HG03139 (cell line): ENCODE results near the gene ARL8B.

ENCODE experiments used
- ATAC-seq: cut with Tn5 transposase; IDR thresholded peaks from one replicate; pipeline ENCODE4 v1.9.1; 2021; ENCODE audit not compliant: unreplicated experiment

The ARL8B gene

DNA sequence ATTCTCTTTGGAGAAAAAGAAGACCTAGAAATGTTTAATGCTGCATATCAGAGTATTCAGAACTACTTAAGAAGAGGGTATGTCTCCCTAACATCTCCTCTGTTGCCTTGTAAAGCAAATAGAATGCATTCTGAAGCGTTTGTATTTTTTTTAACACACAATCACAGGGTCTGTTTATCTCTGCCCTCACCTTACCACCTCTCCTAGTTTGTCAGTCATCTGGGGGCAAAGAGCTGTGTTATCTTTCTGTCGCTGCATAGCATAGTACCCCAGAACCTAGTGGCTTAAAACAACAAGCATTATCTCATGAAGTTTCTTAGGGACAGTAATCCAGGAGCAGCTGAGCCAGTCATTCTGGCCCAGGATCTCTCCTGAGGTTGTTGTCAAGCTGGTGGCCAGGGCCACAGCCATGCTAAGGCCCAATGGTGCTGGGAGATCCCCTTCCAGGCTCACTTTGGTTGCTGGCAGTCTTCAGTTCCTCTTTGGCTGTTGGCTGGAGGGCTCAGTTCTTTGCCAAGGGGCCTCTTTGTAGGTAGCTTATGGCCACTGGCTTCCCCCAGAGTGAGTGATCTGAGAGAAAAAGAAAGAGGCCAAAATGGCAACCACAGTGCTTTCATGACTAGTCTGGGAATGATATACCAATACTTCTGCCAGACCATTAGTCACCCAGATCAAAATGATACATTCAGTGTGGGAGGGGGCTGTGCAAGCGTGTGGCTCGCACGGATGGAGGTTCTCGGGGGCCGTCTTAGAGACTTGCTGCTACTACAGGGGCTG, 83.3 kb downstream of the ARL8B start:
- ATAC-seq: peak; percentile 97

DNA sequence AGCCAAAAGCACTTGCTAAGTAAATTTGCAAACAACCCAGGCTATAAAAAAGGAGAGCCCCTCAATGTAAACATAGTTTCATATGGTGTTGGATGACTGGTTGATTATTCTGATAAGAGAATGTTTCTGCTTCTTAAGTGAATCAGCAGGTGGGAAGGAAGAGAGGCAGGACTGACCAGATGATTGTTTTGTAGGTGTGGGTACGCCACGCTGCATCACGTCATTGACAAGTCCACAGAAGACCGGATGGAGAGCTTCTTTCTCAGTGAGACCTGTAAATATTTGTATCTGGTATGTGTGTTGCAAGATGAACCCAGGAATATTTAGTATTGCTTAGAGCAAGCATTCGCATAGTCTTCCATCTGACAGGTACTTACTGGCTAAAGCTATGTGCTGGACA, 88.8 kb downstream of the ARL8B start:
- no peak for ATAC-seq

DNA sequence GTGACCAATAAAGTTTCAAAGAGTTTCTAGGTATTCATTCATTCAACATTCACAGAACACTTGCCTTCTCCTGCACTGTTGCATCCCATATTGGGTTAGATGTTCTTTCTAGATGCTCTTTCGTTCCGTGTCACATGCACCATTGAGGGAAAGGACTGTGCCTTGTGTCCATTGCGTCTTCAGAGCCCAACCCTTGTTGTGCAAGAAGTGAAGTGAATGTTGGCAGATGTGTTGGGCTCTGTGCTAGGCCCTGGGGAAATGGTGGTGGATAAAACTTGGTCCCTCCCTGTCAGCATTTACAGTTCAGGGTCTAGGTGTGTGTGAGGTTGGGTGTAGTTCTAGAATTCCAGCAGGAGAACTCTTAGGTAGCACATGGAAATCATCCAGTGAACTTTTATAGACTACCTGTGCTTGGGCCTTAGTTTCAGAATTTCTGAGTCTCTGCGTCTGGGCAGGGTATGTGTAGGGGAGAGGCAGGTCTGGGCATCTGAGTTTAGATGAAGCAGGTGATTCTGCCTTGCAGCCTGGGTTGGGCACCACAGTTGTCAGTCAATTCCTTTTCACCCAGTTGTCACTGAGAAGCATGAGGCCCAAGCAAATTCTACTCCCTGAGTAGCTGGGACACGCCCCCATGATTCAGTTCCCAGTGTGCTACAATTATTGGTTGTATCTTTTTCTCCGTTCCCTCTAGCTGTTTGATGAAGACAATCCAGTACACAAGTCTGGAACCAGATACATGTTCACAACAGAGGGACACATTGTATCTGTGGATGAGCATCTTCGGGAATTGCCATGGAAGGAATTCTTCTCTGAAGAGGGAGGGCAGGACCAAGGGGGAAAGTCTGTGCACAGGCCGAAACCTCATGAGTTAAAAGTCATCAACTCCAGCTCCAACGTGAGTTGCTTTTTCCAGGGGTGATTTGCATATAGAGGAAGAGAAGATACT, 90.8 kb downstream of the ARL8B start:
- no peak for ATAC-seq

DNA sequence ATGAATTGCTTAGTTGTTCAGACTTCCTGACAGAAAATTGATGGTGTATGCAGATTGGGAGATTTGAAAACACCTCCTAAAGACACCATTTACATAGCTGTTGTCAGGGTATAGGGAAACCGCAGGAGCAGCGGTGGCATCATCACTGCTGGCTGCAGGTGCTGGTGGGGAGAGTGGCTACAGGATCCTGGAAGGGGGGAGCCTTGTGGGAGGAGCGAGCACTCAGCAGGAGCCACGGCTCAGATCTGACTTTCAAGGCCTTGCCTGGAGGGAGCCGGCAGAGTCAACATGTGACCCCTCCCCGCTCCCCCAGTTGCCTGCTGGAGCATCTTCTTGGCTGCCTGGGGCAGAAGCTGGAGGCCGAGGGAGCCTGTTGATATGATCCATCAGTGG, 91.5 kb downstream of the ARL8B start:
- ATAC-seq: no peak

DNA sequence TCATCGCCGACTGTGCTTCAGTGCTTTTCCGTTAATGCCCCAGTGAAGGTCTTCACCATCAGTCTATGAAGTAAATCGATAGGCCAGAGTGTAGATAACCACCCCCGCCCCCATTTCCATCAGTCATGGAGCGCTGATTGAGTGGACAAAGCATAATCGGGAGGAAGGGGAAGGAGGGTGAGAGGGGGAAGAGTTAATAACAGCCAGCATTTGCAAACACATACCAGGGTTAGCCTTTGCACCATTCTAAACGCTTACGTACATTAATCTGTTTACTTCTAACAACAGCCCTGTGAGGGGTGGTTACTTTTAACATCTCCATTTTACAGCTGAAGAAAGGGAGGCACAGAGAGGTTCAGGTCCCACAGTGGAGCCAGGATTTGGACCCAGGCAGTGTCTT, 92.3 kb downstream of the ARL8B start:
- ATAC-seq: no peak

DNA sequence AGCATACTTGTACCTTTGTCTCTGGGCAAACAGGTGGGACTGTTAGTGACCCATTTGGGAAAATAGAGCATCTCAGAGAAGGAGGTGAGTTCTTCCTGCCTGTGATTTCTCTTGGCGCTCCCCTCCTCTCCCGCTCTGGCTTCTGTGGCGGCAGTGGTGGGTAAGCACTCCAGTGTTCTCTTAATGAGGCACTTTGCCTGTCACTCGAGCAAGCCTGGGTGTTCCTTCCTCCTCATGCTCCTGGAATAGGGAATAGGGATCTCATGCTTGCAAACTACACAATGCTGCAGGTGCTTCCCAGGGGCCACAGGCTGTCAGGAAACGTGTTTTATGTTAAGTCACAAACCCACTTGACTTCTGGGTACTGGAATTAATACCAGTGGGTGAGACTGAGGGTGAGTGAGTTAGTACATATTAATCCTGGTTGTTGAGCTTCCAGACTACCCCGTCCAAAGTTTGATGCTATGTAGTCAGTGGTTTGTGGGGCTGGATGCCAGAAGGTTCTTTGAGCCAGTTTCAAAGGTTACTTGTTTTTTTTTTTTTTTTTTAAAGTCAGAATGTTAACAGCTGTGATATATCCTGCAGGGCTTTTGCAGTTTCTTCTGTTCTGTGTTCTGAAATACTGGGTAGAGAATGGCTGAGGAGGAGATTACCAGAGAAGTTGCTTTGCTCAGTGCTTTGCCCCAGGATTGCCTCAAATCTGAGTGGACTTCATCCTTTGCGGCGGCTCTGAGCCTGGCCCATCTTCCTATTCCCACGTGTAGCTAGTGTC, 95.9 kb downstream of the ARL8B start:
- ATAC-seq: no peak

DNA sequence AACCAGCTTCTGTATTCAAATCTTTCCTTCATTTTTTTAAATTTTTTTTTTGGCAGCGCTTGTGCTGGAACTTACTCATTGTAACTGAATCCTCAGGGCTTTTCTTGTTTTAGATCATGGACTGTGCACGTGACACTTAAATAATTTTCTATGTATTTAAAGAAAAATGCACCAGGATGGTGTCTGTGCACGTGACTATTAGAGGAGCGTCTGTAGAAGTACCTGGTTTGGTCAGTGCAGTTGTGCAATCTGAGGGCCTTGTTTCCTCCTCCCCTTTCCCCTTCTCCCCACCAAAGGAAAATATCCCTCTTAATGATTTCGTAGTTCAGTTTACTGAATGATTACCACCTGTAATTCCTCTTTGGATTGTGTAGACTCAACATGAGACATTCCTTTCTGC, 96.7 kb downstream of the ARL8B start:
- ATAC-seq: no peak

DNA sequence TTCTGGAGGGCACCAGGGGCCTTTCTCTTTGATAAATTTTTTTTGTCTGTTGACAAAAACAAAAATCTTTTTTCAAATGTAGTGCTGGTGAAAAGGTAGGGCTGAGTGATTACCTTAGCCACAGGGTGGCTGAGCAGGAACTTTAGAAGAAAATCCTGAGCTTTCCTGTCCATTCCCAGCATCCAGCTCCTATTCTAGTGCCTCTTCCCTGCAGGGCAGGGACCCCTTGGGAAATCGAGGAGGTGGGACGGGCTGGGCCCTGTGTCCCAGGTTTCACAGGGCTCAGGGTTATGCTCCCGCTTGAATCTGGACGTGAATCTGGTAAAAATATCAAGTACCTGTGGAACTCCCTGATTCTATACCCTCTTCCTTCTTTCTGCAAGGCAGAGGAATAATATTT, 97.1 kb downstream of the ARL8B start:
- no peak for ATAC-seq

DNA sequence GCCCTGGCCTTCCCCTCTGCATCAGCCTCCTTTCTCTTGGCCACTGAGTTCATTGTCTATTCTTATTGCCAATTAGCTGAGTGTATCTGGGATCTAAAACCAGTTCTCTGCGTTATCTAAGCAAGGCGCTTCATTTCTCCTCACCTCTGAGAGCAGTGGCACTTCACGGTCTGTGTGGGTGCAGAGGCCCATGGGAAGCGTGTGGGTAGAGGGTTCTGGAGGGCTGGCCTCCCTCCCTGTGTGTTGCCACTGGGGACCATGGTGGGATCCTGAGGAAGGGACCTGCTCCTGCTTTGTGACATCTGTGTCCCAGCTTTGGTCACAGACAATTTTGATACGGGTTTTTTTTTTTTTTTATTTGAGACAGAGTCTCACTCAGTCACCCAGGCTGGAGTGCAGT, 98.1 kb downstream of the ARL8B start:
- ATAC-seq: no peak

DNA sequence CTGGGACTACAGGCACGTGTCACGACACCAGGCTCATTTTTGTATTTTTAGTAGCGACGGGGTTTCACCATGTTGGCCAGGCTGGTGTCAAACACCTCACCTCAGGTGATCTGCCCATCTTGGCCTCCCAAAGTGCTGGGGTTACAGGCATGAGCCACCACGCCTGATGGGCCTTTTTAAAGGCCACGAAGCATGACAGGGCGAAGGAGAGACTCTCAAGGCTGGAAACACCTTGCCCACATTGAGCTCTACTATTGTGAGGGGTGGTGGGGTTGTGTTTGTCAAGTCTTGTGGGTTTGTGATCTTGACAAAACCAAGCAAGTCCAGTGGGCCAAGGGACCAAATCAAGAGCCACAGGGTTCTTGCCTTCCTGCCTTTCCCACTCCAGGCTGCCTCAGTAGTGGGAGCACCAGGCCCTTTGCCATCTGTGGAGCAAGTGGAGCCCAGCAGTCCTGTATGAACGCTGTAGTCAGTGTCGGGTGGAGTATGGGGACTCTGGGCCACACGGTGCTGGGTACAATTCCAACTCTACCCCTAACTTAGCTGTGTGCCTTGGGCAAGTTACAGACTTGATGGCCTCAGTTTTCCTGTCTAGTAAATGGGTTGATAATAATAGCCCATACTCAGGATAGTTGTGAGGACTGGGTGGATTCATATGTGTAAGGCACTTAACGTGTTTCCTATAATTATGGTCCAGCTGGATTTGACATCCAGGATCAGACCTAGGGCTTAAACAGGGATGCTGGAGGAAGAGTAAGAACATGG, 98.8 kb downstream of the ARL8B start:
- no peak for ATAC-seq

DNA sequence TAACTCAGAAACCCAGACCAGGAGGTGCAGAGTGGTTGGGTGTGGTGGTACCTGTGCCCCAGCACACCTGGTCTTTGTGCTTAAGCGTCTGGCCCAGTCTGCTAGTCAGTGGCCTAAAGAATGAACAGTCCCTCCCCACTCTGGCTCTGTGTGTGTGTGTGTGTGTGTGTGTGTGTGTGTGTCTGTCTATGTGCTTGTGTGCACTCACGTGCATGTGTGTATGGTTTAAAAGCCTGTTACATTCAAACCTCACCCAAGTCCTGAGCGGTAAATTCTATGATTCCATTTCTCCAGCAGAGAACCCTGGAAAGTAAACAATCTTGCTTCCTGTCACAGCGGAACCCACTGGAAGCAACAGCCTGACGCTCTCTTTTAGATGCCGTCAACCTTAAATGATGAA, 99.6 kb downstream of the ARL8B start:
- no peak for ATAC-seq

DNA sequence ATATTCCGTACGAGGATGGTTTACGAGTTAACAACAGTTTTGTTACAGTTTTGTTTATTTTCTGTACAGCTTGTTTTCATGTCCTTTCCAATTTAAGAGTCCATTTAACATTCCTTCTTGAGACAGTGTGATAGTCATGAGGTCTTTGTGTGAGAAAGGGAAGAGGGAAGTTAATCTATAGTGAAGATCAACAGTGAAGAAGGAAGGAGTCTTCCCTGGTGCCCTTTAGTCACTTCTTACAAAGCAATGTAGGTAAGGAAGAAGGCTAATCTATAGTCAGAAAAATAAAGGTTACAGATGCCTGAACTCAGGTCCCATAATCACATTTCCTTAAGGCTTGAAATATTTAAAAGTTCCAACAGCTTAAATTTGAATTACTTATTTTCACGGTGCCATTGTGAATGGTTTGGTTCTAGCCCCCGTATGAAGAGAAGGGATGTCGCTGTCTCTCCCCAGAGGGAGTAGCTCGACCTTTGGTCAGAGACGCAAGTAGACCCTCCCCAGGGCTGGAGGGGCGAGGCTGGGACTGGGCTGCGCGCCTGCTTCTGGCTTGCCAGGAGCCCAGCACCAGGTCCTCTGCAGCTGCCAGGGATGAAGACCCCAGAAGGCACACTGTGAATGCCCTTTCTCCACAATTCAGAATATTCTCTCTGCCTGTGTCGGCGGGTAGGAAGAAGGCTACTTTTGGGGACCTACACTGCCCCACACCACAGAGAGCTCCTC, 100.4 kb downstream of the ARL8B start:
- no peak for ATAC-seq

DNA sequence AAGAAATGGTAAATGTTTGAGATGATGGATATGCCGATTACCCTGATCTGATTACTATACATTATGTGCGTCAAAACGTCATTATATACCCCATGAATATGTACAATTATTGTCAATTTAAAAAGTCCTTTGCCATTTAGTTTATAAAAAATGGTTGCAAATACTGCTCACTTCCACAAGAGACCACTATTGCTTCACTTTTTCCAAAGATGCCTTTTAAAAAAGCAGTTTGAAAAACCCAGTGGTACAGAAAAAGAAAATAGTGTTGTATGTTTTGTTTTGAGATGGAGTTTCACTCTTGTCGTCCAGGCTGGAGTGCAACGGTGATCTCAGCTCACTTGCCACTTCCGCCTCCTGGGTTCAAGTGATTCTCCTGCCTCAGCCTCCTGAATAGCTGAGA, 104.7 kb downstream of the ARL8B start:
- ATAC-seq: no peak

DNA sequence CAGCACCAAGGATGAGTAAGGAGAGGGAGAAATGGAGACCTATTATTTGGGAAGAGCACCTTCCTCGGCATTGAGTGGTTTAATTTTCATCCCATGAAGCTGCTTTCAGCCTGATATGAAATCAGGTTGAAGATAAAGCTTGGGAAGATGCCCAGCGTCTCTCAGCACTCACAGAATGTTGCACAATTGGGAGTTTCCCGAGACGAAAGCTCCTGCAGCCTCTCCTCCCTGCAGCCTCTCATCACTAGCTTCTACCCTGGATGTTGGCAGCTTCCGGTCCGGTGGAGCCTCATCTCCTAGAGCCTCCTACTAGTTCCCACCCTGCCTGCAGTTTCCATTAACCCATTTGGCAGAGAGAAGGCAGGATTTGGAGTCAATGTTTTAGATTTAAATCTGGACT, 105.7 kb downstream of the ARL8B start:
- no peak for ATAC-seq

DNA sequence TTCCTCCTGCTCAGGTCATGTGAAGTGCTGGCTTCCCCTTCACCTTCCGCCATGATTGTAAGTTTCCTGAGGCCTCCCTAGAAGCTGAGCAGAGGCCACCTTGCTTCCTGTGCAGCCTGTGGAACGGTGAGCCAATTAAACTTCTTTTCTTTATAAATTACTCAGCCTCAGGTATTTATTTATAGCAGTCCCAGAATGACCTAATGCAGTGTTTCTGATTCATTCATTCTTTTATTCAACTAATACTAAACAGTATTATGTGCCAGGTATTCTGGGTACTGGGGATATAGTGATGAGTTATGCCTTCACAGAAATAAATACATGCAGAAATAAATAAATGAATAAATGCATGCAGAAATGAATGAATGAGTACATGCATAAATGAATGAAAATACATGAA, 107.3 kb downstream of the ARL8B start:
- no peak for ATAC-seq
